ENCODE data around the gene APLNR. TPM values are rescaled to one million over a fixed set of nuclear protein-coding genes. Genes with fewer than 3 reads are reported as not detected.

APLNR gene
- total RNA-seq, 1 donor from 2014 or later = not detected

DNA sequence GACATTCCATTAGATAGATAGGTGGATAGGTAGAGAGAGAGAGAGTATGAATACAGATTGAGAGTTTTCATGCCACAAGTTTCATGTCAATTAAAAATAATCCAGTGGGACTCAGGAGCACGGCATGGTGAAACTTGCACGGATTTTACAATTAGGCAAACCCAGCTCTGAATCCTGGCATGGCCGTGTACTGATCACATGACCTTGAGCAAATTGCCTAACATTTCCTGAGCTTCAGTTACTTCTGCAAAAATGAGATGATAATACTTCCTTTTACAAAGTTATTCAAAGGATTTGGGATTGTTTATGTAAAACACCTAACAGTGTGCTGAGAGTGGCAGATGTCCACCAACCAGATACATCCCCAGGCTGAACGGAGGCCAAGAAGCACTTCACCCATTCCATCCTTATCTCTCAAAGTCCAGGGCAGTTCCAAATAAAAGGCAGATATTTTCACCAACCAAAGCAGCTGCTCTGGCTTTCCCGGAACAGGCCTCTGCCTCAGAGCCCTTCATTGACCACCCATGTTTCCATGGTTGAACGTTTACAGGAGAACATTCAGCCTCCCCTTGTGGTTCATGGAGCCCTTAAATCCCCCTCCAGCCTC, 17.9 kb downstream of the APLNR start:
- intact Hi-C loops (cut with micrococcal nuclease) = no loop called here
- DNase-seq = no peak
- Mint-ChIP-seq H3K4me3 (no peak overlapping the region), H3K9me3 (no peaks in the 10 kb centered on the region), H3K36me3 (ENCODE audit: low read depth) (no peaks in the 10 kb centered on the region), H3K4me1 (no peaks in the 10 kb centered on the region), H3K27me3 (peaks cover 3% of the 10 kb centered on the region), H3K27ac (no peak overlapping the region)

DNA sequence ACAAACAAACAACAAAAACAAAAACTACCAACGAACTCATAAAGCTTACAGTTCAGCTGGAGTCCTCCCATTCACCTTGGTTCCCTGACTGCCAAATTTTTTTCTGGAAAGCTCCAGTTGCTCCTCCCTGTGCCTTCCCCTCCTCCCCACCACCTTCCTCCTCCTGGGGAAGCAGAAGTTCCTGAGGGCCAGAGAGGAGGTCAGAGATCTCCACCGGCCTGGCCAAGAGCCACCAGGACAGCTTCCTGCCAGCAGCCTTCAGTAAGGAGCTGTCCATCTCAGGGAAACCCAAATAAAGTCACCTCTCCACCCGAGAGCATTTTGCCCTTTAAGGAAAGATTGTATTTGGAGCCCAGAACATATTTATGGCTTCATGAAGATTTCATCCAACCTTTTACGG, 20.0 kb downstream of the APLNR start:
- Mint-ChIP-seq H3K9me3 (no peaks in the 10 kb centered on the region), H3K4me3 (no peak overlapping the region), H3K27ac (no peak overlapping the region), H3K27me3 (peaks cover 3% of the 10 kb centered on the region), H3K4me1 (no peaks in the 10 kb centered on the region), H3K36me3 (ENCODE audit: low read depth) (no peaks in the 10 kb centered on the region)
- intact Hi-C loops (cut with micrococcal nuclease) = no loop called here
- no peak for DNase-seq

DNA sequence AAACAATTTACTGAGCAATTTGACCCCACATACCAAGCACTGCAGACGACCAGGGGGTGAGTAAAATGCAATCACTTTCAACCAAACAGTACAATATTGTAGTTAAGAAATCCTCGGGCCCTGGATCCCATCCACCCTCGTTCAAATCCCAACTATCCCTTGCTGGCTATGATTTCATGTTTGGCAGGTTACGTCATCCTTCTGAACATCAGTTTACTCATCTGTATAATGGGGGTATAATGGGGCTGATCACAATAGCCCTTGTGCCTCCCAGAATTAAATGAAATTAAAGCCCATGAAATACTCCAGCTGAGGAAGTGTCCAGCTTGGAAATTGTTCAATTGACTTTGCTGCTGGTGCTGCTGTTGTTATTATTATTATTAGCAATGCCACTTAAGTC, 20.6 kb downstream of the APLNR start:
- Mint-ChIP-seq H3K36me3 (ENCODE audit: low read depth) (no peaks in the 10 kb centered on the region), H3K9me3 (no peaks in the 10 kb centered on the region), H3K4me3 (no peak overlapping the region), H3K4me1 (no peaks in the 10 kb centered on the region), H3K27ac (no peak overlapping the region), H3K27me3 (peaks cover 3% of the 10 kb centered on the region)
- DNase-seq = no peak
- intact Hi-C loops (cut with micrococcal nuclease) = no loop called here

DNA sequence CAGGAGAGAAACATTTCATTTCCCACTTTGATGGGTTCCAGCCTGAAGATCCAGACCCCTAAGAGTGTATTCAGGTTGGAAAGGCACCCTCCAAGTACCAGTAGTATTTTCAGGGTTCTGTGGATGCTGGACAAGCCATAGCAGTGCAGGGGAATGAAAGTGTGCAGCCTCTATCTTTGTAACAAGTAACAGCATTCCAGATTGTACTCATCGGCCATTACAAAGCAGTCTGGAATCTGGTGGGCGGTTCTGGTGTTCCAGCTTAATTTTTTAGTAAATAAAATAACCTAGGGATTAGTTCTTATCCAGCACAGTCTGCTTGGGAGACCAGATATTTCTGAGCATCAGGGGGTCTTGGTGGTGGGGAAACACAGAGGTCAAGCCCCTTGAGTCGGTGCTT, 22.6 kb downstream of the APLNR start:
- Mint-ChIP-seq H3K36me3 (ENCODE audit: low read depth) (no peaks in the 10 kb centered on the region), H3K27ac (no peak overlapping the region), H3K9me3 (no peaks in the 10 kb centered on the region), H3K27me3 (peaks cover 3% of the 10 kb centered on the region), H3K4me3 (no peak overlapping the region), H3K4me1 (no peaks in the 10 kb centered on the region)
- intact Hi-C loops (cut with micrococcal nuclease) = no loop called here
- DNase-seq = no peak

DNA sequence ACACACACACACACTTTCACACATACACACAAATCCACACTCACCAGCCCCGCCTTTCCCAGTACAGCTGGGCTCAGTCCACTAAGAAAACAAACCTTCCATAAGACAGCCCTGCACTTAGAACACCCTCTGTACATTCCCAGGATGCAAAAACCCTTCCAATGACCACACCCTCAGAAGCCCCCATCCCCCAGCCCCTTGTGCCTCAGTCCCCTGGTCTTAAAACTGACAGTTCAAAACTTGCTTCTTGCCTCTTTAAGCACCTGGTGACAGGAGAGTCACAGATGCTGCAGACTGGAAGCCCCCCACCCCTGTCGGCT, 23.0 kb downstream of the APLNR start:
- Mint-ChIP-seq H3K36me3 (ENCODE audit: low read depth) (no peaks in the 10 kb centered on the region), H3K9me3 (no peaks in the 10 kb centered on the region), H3K27me3 (peaks cover 3% of the 10 kb centered on the region), H3K4me1 (no peaks in the 10 kb centered on the region), H3K4me3 (no peak overlapping the region), H3K27ac (no peak overlapping the region)
- intact Hi-C loops (cut with micrococcal nuclease) = no loop called here
- no peak for DNase-seq

GRCh38 chr11:57213342-57214097, 23.5 kb downstream of the APLNR start:
- intact Hi-C loops (cut with micrococcal nuclease) = no loop called here
- H3K4me3 Mint-ChIP-seq = no peak overlapping the region

GRCh38 chr11:57210781-57211180, 26.3 kb downstream of the APLNR start:
- no peak for DNase-seq
- H3K9me3 Mint-ChIP-seq = no peaks in the 10 kb centered on the region
- H3K4me3 Mint-ChIP-seq = no peak overlapping the region
- no peak overlapping the region for H3K27ac Mint-ChIP-seq
- peaks cover 2% of the 10 kb centered on the region for H3K27me3 Mint-ChIP-seq
- no peaks in the 10 kb centered on the region for H3K36me3 Mint-ChIP-seq (ENCODE audit: low read depth)
- no peaks in the 10 kb centered on the region for H3K4me1 Mint-ChIP-seq
- intact Hi-C loops (cut with micrococcal nuclease) = no loop called here

More at GRCh38 chr11:57213342-57214097, 23.5 kb downstream of the APLNR start:
- Mint-ChIP-seq H3K4me1 (no peaks in the 10 kb centered on the region), H3K27me3 (peaks cover 3% of the 10 kb centered on the region), H3K36me3 (ENCODE audit: low read depth) (no peaks in the 10 kb centered on the region), H3K9me3 (no peaks in the 10 kb centered on the region), H3K27ac (no peak overlapping the region)
- DNase-seq = no peak

GRCh38 chr11:57207168-57207567, 29.9 kb downstream of the APLNR start:
- H3K27ac Mint-ChIP-seq = no peak overlapping the region
- H3K27me3 Mint-ChIP-seq = peaks cover 5% of the 10 kb centered on the region
- H3K4me1 Mint-ChIP-seq = no peaks in the 10 kb centered on the region
- no peaks in the 10 kb centered on the region for H3K9me3 Mint-ChIP-seq
- H3K4me3 Mint-ChIP-seq = no peak overlapping the region
- no peak for DNase-seq
- no peaks in the 10 kb centered on the region for H3K36me3 Mint-ChIP-seq (ENCODE audit: low read depth)
- intact Hi-C loops (cut with micrococcal nuclease) = no loop called here

DNA sequence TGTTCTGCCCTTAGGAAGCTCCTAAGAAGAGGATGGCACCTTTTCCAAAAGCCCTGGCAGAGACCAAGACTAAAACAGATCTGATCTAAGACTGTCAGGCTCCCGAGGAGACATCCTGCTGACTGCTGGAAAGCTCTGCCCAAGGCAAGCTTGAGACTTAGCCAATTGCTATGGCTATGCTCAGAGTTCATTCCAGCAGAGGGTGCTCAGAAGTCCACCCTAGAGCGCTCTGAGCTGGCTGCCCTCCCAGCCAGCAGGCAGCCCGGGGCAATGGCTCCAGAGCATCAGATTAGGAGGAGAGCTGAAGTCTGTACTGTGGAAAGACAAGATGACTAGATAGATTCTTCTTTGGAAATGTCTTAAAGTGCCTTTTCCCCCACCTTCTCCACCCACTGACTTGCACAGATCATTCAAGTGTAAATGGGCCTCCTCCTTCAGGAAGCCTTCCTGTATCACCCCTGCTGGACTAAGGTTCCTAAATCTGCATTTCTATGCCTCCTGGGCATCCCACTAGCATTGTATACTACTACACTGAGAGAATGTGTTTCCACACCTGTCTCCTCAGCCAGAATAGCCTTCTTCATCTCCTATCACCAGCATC, 31.9 kb downstream of the APLNR start:
- Mint-ChIP-seq H3K4me1 (no peaks in the 10 kb centered on the region), H3K4me3 (no peak overlapping the region), H3K27me3 (peaks cover 8% of the 10 kb centered on the region), H3K36me3 (ENCODE audit: low read depth) (no peaks in the 10 kb centered on the region), H3K27ac (no peak overlapping the region), H3K9me3 (no peaks in the 10 kb centered on the region)
- intact Hi-C loops (cut with micrococcal nuclease) = no loop called here
- DNase-seq = no peak

- Mint-ChIP-seq H3K27ac (no peak overlapping the region), H3K4me3 (no peak overlapping the region), H3K36me3 (ENCODE audit: low read depth) (no peaks in the 10 kb centered on the region), H3K9me3 (no peaks in the 10 kb centered on the region), H3K27me3 (peaks cover 8% of the 10 kb centered on the region), H3K4me1 (no peaks in the 10 kb centered on the region)
- intact Hi-C loops (cut with micrococcal nuclease) = no loop called here
- DNase-seq = no peak
Measured at GRCh38 chr11:57203882-57204480, 33.1 kb downstream of the APLNR start.

DNA sequence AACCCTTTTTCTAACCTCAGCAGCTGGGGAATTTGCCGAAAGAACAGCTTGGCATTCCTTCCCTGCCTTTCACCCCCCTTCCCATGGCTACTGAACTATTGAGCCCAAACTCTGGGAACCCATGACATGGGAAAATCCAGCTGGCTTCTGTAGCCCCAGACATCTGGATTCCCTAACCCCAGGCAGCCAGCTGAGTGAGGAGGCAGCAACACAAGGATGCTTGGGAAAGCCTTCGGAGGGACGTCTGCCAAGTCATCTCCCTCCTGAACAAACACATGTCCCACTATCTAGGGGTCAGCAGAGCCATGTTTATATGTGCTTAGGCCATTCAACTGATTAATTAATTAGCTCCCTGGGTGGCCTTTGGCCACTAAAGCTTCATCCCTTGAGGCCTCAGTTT, 33.7 kb downstream of the APLNR start:
- intact Hi-C loops (cut with micrococcal nuclease) = no loop called here

DNA sequence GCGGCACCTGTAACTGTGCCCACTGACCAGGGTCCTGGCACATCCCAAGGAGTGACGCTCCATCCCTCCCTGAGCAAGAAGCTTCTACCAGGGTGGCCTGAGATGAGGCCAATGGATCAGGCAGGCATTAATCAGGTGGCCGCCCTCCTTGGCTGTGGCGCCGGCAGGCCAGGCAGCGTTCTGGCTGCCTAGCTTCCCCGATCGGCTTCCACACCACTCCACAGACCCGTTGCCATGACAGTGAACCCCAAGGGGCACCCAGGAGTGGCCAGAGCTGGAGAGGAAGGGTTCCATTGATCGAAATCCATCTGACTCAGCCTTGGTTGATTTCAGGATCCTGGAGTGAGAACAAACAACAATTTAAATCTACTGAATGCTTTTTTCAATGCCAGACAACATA, 34.8 kb downstream of the APLNR start:
- H3K4me1 Mint-ChIP-seq = no peaks in the 10 kb centered on the region
- H3K4me3 Mint-ChIP-seq = no peak overlapping the region
- H3K36me3 Mint-ChIP-seq (ENCODE audit: low read depth) = no peaks in the 10 kb centered on the region
- no peak for DNase-seq
- intact Hi-C loops (cut with micrococcal nuclease) = no loop called here
- H3K27me3 Mint-ChIP-seq = peaks cover 6% of the 10 kb centered on the region
- no peaks in the 10 kb centered on the region for H3K9me3 Mint-ChIP-seq
- H3K27ac Mint-ChIP-seq = no peak overlapping the region

More for the DNA sequence above, 33.7 kb downstream of the APLNR start:
- Mint-ChIP-seq H3K27me3 (peaks cover 8% of the 10 kb centered on the region), H3K4me1 (no peaks in the 10 kb centered on the region), H3K36me3 (ENCODE audit: low read depth) (no peaks in the 10 kb centered on the region), H3K27ac (no peak overlapping the region), H3K9me3 (no peaks in the 10 kb centered on the region), H3K4me3 (no peak overlapping the region)
- no peak for DNase-seq

DNA sequence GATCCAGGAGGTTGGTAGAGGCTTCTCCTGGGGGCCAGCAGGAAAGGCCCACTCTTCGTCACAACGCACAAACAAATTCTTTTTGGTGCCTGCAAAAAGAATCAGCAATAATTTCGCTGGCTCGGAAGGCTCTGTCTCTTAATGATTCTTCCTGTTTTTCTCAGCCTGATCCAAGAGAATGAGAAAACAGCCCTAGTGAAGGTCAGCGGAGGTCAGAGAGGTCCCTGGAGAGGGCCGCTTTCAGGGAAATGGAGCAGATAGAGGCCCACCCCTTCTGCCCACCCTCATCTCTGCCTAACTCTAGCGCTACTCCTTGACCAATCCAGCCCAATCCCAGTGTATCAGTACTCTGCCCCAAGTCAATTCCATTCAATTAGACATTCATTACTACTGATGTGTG, 36.1 kb downstream of the APLNR start:
- H3K4me3 Mint-ChIP-seq = no peak overlapping the region
- H3K9me3 Mint-ChIP-seq = no peaks in the 10 kb centered on the region
- intact Hi-C loops (cut with micrococcal nuclease) = no loop called here
- peaks cover 6% of the 10 kb centered on the region for H3K27me3 Mint-ChIP-seq
- no peaks in the 10 kb centered on the region for H3K4me1 Mint-ChIP-seq
- H3K27ac Mint-ChIP-seq = no peak overlapping the region
- no peak for DNase-seq
- H3K36me3 Mint-ChIP-seq (ENCODE audit: low read depth) = no peaks in the 10 kb centered on the region

DNA sequence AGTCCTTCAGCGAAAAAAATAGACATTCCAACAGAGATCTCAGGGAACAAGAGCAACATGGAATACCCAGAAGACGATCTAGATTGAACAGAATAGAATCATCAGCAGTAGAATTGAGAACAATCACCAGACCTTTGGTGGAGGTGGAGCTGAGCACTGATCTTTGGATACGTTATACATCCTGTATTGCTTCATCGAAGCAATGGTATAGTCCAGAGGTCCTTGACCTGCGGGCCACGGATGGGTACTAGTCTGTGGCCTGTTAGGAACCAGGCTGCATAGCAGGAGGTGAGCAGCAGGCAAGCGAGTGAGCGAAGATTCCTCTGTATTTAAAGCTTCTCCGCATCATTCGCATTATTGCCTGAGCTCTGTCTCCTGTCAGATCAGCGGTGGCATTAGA, 37.7 kb downstream of the APLNR start:
- no peaks in the 10 kb centered on the region for H3K4me1 Mint-ChIP-seq
- no peaks in the 10 kb centered on the region for H3K36me3 Mint-ChIP-seq (ENCODE audit: low read depth)
- no peak overlapping the region for H3K4me3 Mint-ChIP-seq
- DNase-seq = no peak
- H3K27ac Mint-ChIP-seq = no peak overlapping the region
- intact Hi-C loops (cut with micrococcal nuclease) = no loop called here
- no peaks in the 10 kb centered on the region for H3K9me3 Mint-ChIP-seq
- H3K27me3 Mint-ChIP-seq = peaks cover 3% of the 10 kb centered on the region

Measured in activated CD4-positive, alpha-beta T cell treated with anti-CD3 and anti-CD28 coated beads, Interleukin-2, amount 10 ng/mL, durations not matched to agents 24 days and 14 days (primary cell).